Activated gamma-delta T cell treated with anti-CD3 and anti-CD28 coated beads, Interleukin-2, amount 50 U/mL, for 16 hours (primary cell): ENCODE results near the gene TBC1D24.

Source experiments
- DNase-seq: peaks from one replicate; pipeline ENCODE4 v3.0.0-alpha.2; 2020; ENCODE audit warnings: low read depth

Gene TBC1D24

GRCh38 chr16:2482708-2483534 is 8.0 kb downstream of the TBC1D24 start:
- DNase-seq: no peak

DNA sequence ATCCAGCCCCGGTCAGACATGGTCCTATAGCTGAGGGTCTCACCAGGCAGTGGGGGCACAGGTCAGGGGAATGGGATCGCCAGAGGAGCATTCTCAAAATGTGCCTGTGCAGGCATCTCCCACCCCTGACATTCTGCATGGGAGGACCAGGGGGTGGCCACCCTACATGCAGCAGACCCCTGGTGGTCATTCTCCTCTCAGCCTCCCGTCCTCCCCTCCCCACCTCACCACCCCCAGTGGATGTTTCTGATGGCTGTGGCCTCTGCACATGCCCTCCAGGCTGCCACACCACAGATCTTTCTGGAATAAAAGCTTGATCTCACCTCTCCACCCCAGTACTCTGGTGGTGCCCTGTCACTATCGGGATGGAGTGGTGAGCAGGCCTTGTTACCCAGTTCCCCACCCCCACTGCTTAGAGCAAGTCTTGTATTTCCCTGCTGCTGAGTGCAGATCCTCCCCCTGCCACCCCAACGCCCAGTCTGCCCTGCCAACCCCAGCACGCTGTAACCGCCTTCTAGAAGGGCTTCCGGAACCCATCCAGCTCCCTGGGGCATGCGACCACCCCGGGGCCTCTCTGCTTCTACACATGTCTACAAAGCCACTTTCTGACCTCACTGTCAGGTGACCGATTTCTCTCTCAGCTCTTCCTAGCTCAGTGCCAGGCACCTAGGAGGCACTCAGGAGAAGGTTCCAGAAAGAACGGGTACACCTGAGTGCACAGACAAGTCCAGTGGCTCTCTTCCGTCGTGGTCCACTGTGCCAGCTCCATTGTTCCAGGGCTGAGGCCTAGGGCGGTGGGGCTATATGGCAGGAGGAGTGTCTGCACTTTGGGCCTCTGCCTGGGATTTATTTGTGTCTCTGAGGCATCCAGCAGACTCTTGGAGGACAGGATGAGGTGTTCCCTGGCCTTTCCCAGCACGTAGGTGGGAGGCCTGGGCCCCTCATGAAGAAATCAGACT is 9.3 kb downstream of the TBC1D24 start:
- no peak for DNase-seq

DNA sequence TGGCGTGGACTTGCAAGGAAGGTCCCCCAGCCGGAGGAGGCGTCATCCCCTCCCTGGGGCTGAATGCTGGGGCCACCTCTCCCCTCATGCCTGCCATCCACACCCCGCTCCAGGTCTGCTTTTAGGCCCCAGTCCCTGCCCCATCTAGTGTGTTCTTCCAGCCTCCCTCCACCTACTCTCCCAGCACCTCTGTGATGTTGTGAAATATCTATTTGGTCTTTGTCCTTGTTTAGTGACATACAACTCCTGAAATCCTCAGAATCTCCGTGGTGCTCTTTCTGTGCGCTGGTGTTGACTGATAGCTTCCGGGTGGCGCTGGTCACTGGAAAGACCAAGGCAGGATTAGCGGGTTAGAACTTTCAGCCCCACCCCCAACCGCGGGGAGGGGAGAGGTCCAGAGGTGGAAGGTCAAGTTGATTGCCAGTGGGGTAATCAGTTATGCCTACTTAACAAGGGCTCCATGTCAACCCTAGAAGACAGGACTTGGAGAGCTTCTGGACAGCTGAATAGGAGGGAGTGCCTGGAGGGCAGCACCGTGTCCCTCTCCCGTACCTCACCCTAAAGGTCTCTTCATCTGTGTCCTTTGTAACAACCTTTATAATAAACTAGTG is 10.1 kb downstream of the TBC1D24 start:
- DNase-seq: no peak

DNA sequence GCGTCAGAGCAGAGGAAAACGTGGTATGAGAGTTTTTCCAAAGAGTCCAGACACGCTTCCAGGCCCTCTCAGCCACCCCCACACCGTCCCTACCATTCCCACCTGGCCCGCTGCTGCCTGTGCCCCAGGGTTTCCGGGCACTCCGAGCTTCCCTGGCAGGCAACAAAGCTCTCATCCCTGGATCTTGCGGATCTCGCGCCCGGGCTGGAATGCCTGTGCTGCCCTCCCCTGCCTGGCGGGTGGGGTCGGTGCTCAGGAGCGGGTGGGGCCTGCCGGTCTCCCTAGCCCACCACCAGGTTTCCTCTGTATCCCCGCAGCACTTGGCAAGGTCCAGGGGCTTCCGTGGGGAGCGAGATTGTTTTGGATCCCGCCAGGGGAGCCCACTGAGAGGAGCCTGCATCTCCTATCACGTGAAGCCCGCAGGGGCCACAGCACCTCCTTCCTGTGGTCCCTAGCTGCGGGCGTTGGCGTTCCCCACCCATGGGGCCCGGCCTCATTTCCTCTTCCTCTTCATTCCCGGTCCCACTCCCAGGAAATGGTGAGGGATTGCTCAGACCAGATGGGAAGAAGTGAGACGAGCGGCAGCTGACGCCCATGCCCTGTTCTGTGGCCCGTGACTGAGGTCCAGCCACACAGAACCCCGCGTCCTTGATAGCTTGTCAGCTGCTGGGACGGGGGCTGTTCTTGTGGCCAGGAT is 11.0 kb downstream of the TBC1D24 start:
- DNase-seq: no peak

GRCh38 chr16:2486645-2487516 is 12.0 kb downstream of the TBC1D24 start:
- DNase-seq: peak; percentile 70

DNA sequence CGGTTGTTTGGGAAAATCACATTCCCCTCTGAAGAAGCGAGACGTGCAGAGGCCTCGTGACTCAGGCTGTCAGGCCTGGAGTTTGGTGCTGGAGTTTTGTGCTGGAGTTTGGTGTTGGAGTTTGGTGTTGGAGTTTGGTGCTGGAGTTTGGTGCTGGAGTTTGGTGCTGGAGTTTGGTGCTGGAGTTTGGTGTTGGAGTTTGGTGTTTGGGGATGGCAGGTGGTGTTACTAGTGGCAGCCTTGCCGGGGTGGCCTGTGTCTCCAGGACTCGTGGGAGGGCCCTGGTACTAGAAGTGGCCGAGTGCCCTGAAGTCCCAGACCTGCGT is 12.6 kb downstream of the TBC1D24 start:
- DNase-seq: no peak

GRCh38 chr16:2487903-2488531 is 13.1 kb downstream of the TBC1D24 start:
- no peak for DNase-seq

- no peak for DNase-seq
These were observed 14.7 kb downstream of the TBC1D24 start for GRCh38 chr16:2489581-2489980.

- DNase-seq: no peak
These were observed 15.5 kb downstream of the TBC1D24 start for GRCh38 chr16:2490190-2491105.

- DNase-seq: no peak
These were observed 17.4 kb downstream of the TBC1D24 start for GRCh38 chr16:2492292-2492691.

DNA sequence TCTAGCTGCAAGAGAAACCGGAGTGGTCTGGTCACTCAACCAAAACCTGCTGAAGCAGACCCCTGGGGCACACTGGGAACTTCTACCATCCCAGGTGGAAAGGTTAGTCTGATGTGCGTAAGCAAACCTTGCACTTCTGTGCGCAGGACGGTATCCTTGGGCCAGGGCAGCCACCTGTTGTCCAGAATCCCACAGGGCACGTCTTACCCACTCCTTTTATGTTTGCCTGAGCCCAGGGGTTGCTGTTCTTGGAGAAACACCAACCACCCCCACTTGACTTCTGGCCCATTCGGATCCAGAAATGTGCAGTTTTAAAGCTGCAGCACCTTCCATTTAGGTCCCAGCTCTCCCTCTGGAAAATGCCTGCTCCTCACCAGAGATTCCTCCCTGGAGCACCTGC is 18.7 kb downstream of the TBC1D24 start:
- DNase-seq: no peak

GRCh38 chr16:2494616-2495015 is 19.7 kb downstream of the TBC1D24 start:
- no peak for DNase-seq

GRCh38 chr16:2495041-2495440 is 20.1 kb downstream of the TBC1D24 start:
- DNase-seq: no peak

- no peak for DNase-seq
These were observed 21.5 kb downstream of the TBC1D24 start for GRCh38 chr16:2496223-2497115.

GRCh38 chr16:2497116-2497630 is 22.2 kb downstream of the TBC1D24 start:
- no peak for DNase-seq

- no peak for DNase-seq
These were observed 23.0 kb downstream of the TBC1D24 start for GRCh38 chr16:2497695-2498484.

DNA sequence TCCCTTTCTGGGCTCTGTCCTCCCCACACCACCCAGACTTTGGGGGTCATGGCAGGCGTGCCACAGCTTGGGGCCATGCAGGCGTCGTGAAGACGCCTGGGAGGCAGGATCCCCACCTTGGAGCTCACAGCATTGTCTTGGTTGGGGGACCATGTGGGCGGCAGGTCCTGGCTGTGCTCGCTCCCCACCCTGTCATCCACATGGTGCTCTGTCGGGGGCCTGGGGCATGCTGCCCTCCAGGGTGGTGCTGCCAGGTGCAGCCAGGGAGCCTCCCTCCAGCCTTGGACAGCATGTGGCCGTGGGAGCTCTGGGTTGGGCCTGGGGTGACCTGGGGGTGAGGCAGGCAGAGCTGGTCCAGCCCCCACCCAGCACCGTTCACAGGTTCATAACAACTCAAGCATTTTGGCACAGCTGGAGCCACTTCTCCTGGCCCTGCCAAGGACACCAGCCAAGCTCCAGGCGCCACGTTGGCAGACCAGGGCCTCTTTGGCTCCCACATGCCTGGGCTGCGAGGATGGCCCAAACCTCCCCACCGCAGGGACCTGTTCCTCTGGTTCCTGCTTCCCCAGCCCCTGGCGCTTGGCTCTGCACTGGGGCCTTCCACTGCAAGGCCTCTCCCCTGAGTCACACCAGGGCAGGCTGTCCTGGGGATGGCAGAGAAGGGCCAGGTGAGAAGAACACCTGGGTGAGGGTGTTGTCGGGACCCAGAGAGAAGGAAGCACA is 23.8 kb downstream of the TBC1D24 start:
- no peak for DNase-seq
